Mesothelial cell of epicardium (in vitro differentiated cells): Measurements from ENCODE around the gene UBR4. TPM values are rescaled to one million over a fixed set of nuclear protein-coding genes. Genes with fewer than 3 reads are reported as not detected.

ENCODE experiments used
- DNase-seq, 2 experiments: peaks; one replicate each; pipeline ENCODE4 v3.0.0; 2021; ENCODE audit warnings: low spot score in 2 of 2; ENCODE audit not compliant: unreplicated experiment in 2 of 2
- H3K27ac Mint-ChIP-seq: 2 replicates; pipeline ENCODE4 v1.8.0; 2021; ENCODE audit warnings: mixed read lengths
- H3K27me3 Mint-ChIP-seq: 2 replicates; pipeline ENCODE4 v1.8.0; 2021; ENCODE audit warnings: low read depth, mixed read lengths
- H3K36me3 Mint-ChIP-seq: 2 replicates; pipeline ENCODE4 v1.8.0; 2021; ENCODE audit warnings: mixed read lengths
- H3K4me1 Mint-ChIP-seq: 2 replicates; pipeline ENCODE4 v1.8.0; 2021; ENCODE audit warnings: mixed read lengths
- H3K4me3 Mint-ChIP-seq: 2 replicates; pipeline ENCODE4 v1.8.0; 2021; ENCODE audit warnings: mild to moderate bottlenecking, moderate library complexity, mixed read lengths
- H3K9me3 Mint-ChIP-seq: 2 replicates; pipeline ENCODE4 v1.8.0; 2021; ENCODE audit warnings: mixed read lengths
- CTCF ChIP-seq: fragments of 200-600 bp; sonication (generic); IDR thresholded peaks from one replicate; pipeline ENCODE4 v1.5.0; 2021; ENCODE audit warnings: antibody characterized with exemption; ENCODE audit not compliant: unreplicated experiment
- total RNA-seq: library from RNA; stranded (reverse); gene quantifications from 3 replicates; pipeline ENCODE4 v1.2.1, GENCODE V29; 2021

UBR4 gene
- total RNA-seq, 1 donor from 2014 or later, result 222 TPM

- Mint-ChIP-seq H3K4me1 (no peaks in the 10 kb centered on the region), H3K27ac (no peak overlapping the region), H3K4me3 (no peak overlapping the region), H3K27me3 (no peaks in the 10 kb centered on the region), H3K9me3 (no peaks in the 10 kb centered on the region), H3K36me3 (peaks cover 43% of the 10 kb centered on the region)
- TF ChIP-seq CTCF, result no peak
- no peak for DNase-seq
These were observed 123.7 kb downstream of the UBR4 start for GRCh38 chr1:19086176-19086875.

GRCh38 chr1:19084206-19084738 is 125.8 kb downstream of the UBR4 start:
- peaks cover 46% of the 10 kb centered on the region for H3K36me3 Mint-ChIP-seq
- no peaks in the 10 kb centered on the region for H3K27me3 Mint-ChIP-seq
- DNase-seq, result no peak
- H3K9me3 Mint-ChIP-seq, result no peaks in the 10 kb centered on the region
- no peak overlapping the region for H3K27ac Mint-ChIP-seq
- no peaks in the 10 kb centered on the region for H3K4me1 Mint-ChIP-seq
- TF ChIP-seq CTCF, result no peak
- H3K4me3 Mint-ChIP-seq, result no peak overlapping the region

- no peak for TF ChIP-seq CTCF
- Mint-ChIP-seq H3K4me3 (no peak overlapping the region), H3K4me1 (no peaks in the 10 kb centered on the region), H3K9me3 (no peaks in the 10 kb centered on the region), H3K27ac (no peak overlapping the region), H3K36me3 (peaks cover 35% of the 10 kb centered on the region), H3K27me3 (no peaks in the 10 kb centered on the region)
- no peak for DNase-seq
These were observed 127.0 kb downstream of the UBR4 start for GRCh38 chr1:19083081-19083480.

- Mint-ChIP-seq H3K4me3 (no peak overlapping the region), H3K36me3 (peaks cover 44% of the 10 kb centered on the region), H3K27me3 (no peaks in the 10 kb centered on the region), H3K9me3 (no peaks in the 10 kb centered on the region), H3K27ac (no peak overlapping the region), H3K4me1 (no peaks in the 10 kb centered on the region)
- TF ChIP-seq CTCF, result no peak
- DNase-seq, result no peak
These were observed 128.7 kb downstream of the UBR4 start for GRCh38 chr1:19081218-19081893.

GRCh38 chr1:19080721-19081120 is 129.3 kb downstream of the UBR4 start:
- no peak for TF ChIP-seq CTCF
- no peak overlapping the region for H3K4me3 Mint-ChIP-seq

More at GRCh38 chr1:19080721-19081120, 129.3 kb downstream of the UBR4 start:
- DNase-seq, result no peak
- Mint-ChIP-seq H3K9me3 (no peaks in the 10 kb centered on the region), H3K36me3 (peaks cover 46% of the 10 kb centered on the region), H3K27me3 (no peaks in the 10 kb centered on the region), H3K4me1 (no peaks in the 10 kb centered on the region), H3K27ac (no peak overlapping the region)
